Activated naive CD4-positive, alpha-beta T cell treated with anti-CD3 and anti-CD28 coated beads, Interleukin-2, amount 50 U/mL, for 16 hours (primary cell): ENCODE data around the gene MYBPC1.

Source experiments
- DNase-seq: peaks from one replicate; pipeline ENCODE4 v3.0.0-alpha.2; 2020

MYBPC1 gene

GRCh38 chr12:101599771-101600484, 5.2 kb downstream of the MYBPC1 start:
- no peak for DNase-seq

- DNase-seq: no peak
These were observed 9.4 kb downstream of the MYBPC1 start for GRCh38 chr12:101604132-101604531.

GRCh38 chr12:101607894-101608293, 13.1 kb downstream of the MYBPC1 start:
- no peak for DNase-seq

- DNase-seq: no peak
These were observed 13.7 kb downstream of the MYBPC1 start for GRCh38 chr12:101608301-101609133.

GRCh38 chr12:101609198-101609597, 14.4 kb downstream of the MYBPC1 start:
- no peak for DNase-seq

- DNase-seq: no peak
These were observed 17.6 kb downstream of the MYBPC1 start for GRCh38 chr12:101612160-101612916.

- DNase-seq: no peak
These were observed 21.3 kb downstream of the MYBPC1 start for GRCh38 chr12:101616027-101616494.

GRCh38 chr12:101619026-101619786, 24.4 kb downstream of the MYBPC1 start:
- DNase-seq: no peak

- DNase-seq: no peak
These were observed 25.3 kb downstream of the MYBPC1 start for GRCh38 chr12:101619858-101620761.

- DNase-seq: no peak
These were observed 26.0 kb downstream of the MYBPC1 start for GRCh38 chr12:101620762-101621133.

GRCh38 chr12:101628676-101629075, 33.9 kb downstream of the MYBPC1 start:
- no peak for DNase-seq

- DNase-seq: no peak
These were observed 40.0 kb downstream of the MYBPC1 start for GRCh38 chr12:101634724-101635123.

- no peak for DNase-seq
These were observed 43.2 kb downstream of the MYBPC1 start for GRCh38 chr12:101637936-101638335.

- DNase-seq: no peak
These were observed 47.6 kb downstream of the MYBPC1 start for GRCh38 chr12:101642115-101643067.

GRCh38 chr12:101647711-101648110, 52.9 kb downstream of the MYBPC1 start:
- DNase-seq: no peak

GRCh38 chr12:101648195-101648594, 53.4 kb downstream of the MYBPC1 start:
- no peak for DNase-seq

- DNase-seq: no peak
These were observed 55.8 kb downstream of the MYBPC1 start for GRCh38 chr12:101650346-101651117.

GRCh38 chr12:101653030-101653429, 58.3 kb downstream of the MYBPC1 start:
- DNase-seq: no peak

- no peak for DNase-seq
These were observed 58.7 kb downstream of the MYBPC1 start for GRCh38 chr12:101653503-101653902.

GRCh38 chr12:101654442-101654841, 59.7 kb downstream of the MYBPC1 start:
- no peak for DNase-seq
